ENCODE measurements around the gene AGAP5.

GRCh38 chr10:73643362-73643761, 54.5 kb downstream of the AGAP5 start:
- TF ChIP-seq, protein P1, sequence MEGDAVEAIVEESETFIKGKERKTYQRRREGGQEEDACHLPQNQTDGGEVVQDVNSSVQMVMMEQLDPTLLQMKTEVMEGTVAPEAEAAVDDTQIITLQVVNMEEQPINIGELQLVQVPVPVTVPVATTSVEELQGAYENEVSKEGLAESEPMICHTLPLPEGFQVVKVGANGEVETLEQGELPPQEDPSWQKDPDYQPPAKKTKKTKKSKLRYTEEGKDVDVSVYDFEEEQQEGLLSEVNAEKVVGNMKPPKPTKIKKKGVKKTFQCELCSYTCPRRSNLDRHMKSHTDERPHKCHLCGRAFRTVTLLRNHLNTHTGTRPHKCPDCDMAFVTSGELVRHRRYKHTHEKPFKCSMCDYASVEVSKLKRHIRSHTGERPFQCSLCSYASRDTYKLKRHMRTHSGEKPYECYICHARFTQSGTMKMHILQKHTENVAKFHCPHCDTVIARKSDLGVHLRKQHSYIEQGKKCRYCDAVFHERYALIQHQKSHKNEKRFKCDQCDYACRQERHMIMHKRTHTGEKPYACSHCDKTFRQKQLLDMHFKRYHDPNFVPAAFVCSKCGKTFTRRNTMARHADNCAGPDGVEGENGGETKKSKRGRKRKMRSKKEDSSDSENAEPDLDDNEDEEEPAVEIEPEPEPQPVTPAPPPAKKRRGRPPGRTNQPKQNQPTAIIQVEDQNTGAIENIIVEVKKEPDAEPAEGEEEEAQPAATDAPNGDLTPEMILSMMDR (IDR thresholded peaks at IDR 0.05), result no peak
- no peak for TF ChIP-seq EZH2 (IDR thresholded peaks at IDR 0.05; ENCODE audit: borderline replicate concordance, insufficient read depth, low read depth, low read length, poor library complexity, severe bottlenecking)

Data from B cell (primary cell).